ENCODE data around the gene CERKL. TPM values are rescaled to one million over a fixed set of nuclear protein-coding genes. Genes with fewer than 3 reads are reported as not detected.
A peak's percentile ranks its signal among the peaks of the same experiment; 100 is the strongest.

Gene CERKL
- total and polyA plus RNA-seq, 2 donors = 0.52 to 2.4 TPM

DNA sequence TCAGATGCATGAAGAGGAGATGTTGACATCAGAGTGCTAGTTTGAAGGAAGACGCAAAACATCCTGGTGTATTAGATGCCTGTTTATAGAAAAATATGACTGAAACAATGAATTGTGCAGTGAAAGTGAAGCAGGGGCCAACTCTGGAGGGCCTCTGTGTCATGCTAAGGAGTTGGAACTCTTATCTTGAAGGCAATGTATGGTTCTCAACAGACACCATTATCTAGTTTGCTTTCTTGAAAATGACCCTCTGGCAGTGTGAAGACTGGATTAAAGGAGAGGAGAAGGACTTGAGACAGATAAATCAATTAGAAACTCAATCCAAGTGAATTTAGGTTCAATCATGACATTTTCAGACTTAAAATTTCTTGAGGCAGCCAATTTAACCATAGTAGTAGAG lies 136.7 kb downstream of the CERKL start:
- Histone ChIP-seq H3K4me3 (ENCODE audit: low read length in 2 of 2) (no peak overlapping the region), H3K36me3 (ENCODE audit: control insufficient read depth in 2 of 2, insufficient read depth in 2 of 2, low read length in 1 of 2) (peaks cover 26 to 86% of the 10 kb centered on the region in 2 donors), H3K4me1 (ENCODE audit: control insufficient read depth in 2 of 2, insufficient read depth in 2 of 2, low read length in 2 of 2) (no peaks in the 10 kb centered on the region), H3K27ac (ENCODE audit: low read depth in 1 of 2, low read length in 1 of 2) (no peak overlapping the region), H3K27me3 (ENCODE audit: control insufficient read depth in 2 of 2, insufficient read depth in 1 of 2, low read length in 1 of 2) (no peaks in the 10 kb centered on the region), H3K9me3 (ENCODE audit: control insufficient read depth in 2 of 2, insufficient read depth in 1 of 2, low read length in 1 of 2) (no peaks in the 10 kb centered on the region)
- no peak for DNase-seq (ENCODE audit: low read depth in 6 of 9, low spot score in 9 of 9)
- 97% methylated on average over 1 of the region's 1 CpG for WGBS

DNA sequence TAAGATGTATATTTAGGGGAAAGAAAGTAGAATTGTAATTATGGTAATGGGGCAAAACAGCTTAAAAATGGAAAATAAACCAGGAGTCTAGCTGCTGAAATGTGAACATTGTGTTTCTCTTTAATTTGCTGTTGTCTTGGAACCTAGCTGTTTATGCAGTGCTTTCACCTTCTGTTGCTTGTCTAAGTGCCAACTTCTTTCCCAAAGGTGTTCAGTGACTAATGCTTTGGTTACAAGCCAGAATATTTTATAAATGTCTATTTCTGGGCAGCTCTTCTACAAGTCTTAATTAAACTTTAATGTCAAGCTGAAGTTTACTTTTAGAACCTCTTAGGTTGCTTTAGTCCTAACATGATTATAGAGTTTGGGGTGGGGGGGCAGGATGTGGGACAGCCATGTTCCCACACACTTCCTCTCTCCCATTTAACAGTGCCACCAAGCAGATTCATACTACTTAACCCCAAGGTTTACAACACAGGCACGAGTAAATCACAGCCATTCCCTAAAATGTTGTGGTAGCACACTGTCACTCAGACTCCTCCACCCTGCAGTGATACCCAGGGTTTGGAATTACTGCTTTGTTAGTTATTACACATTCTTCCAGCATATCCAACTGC lies 139.1 kb downstream of the CERKL start:
- no peaks in the 10 kb centered on the region for H3K27me3 ChIP-seq (ENCODE audit: control insufficient read depth in 2 of 2, insufficient read depth in 1 of 2, low read length in 1 of 2)
- H3K9me3 ChIP-seq (ENCODE audit: control insufficient read depth in 2 of 2, insufficient read depth in 1 of 2, low read length in 1 of 2) = no peaks in the 10 kb centered on the region
- peak in 6 of 9 donors; percentile 15 to 54 (median 20) for DNase-seq (ENCODE audit: low read depth in 6 of 9, low spot score in 9 of 9)
- H3K36me3 ChIP-seq (ENCODE audit: control insufficient read depth in 2 of 2, insufficient read depth in 2 of 2, low read length in 1 of 2) = peaks cover 39 to 91% of the 10 kb centered on the region in 2 donors
- peak overlapping the region; percentile 2 to 60 for H3K27ac ChIP-seq (ENCODE audit: low read depth in 1 of 2, low read length in 1 of 2)
- H3K4me3 ChIP-seq (ENCODE audit: low read length in 2 of 2) = no peak overlapping the region
- no peaks in the 10 kb centered on the region for H3K4me1 ChIP-seq (ENCODE audit: control insufficient read depth in 2 of 2, insufficient read depth in 2 of 2, low read length in 2 of 2)
- WGBS = 23% methylated on average over 1 of the region's 1 CpG

DNA sequence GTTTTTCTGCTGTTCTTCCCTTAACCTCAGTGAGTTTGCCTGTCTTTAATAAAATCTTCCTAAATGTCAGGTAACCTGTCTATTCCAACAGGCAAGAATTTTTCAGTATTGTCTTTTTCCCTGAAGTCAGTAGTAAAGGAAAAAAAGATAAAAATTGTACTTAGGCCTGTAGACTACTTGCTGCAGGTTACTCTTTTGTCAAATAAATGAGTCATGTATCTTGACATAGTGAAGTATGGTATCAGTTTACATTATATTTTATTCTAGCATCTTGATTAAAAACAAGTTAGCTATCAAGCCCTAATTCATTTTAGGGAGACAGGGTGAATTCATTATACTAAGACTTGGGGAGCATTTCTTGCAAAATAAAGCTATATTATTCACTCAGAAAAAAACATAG lies 139.9 kb downstream of the CERKL start:
- Histone ChIP-seq H3K4me1 (ENCODE audit: control insufficient read depth in 2 of 2, insufficient read depth in 2 of 2, low read length in 2 of 2) (no peaks in the 10 kb centered on the region), H3K4me3 (ENCODE audit: low read length in 2 of 2) (no peak overlapping the region), H3K36me3 (ENCODE audit: control insufficient read depth in 2 of 2, insufficient read depth in 2 of 2, low read length in 1 of 2) (peaks cover 34 to 91% of the 10 kb centered on the region in 2 donors), H3K27ac (ENCODE audit: low read depth in 1 of 2, low read length in 1 of 2) (no peak overlapping the region), H3K9me3 (ENCODE audit: control insufficient read depth in 2 of 2, insufficient read depth in 1 of 2, low read length in 1 of 2) (no peaks in the 10 kb centered on the region), H3K27me3 (ENCODE audit: control insufficient read depth in 2 of 2, insufficient read depth in 1 of 2, low read length in 1 of 2) (no peaks in the 10 kb centered on the region)
- DNase-seq (ENCODE audit: low read depth in 6 of 9, low spot score in 9 of 9) = no peak

DNA sequence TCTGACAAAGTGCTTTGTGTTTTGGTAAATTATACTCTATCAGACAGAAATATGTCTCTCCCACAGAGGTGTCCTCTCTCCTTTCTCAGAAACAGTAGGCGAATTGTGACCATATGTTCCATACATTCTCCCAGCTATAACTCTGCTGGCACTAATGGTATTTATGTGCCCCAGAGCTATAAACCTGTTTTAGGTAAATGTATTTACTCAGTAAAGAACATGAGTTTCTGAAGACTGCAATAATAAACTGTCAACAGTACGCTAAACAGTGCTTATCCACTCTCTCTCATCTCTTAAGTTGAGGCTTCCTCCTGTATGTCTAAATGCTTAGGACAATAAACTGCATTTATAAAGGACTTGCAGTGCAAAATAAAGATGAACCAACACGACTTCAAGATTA lies 141.2 kb downstream of the CERKL start:
- no peaks in the 10 kb centered on the region for H3K27me3 ChIP-seq (ENCODE audit: control insufficient read depth in 2 of 2, insufficient read depth in 1 of 2, low read length in 1 of 2)
- DNase-seq (ENCODE audit: low read depth in 6 of 9, low spot score in 9 of 9) = no peak
- no peak overlapping the region for H3K4me3 ChIP-seq (ENCODE audit: low read length in 2 of 2)
- H3K9me3 ChIP-seq (ENCODE audit: control insufficient read depth in 2 of 2, insufficient read depth in 1 of 2, low read length in 1 of 2) = no peaks in the 10 kb centered on the region
- no peaks in the 10 kb centered on the region for H3K4me1 ChIP-seq (ENCODE audit: control insufficient read depth in 2 of 2, insufficient read depth in 2 of 2, low read length in 2 of 2)
- peaks cover 34 to 93% of the 10 kb centered on the region in 2 donors for H3K36me3 ChIP-seq (ENCODE audit: control insufficient read depth in 2 of 2, insufficient read depth in 2 of 2, low read length in 1 of 2)
- WGBS = 80% methylated on average over 3 of the region's 3 CpGs
- H3K27ac ChIP-seq (ENCODE audit: low read depth in 1 of 2, low read length in 1 of 2) = no peak overlapping the region

DNA sequence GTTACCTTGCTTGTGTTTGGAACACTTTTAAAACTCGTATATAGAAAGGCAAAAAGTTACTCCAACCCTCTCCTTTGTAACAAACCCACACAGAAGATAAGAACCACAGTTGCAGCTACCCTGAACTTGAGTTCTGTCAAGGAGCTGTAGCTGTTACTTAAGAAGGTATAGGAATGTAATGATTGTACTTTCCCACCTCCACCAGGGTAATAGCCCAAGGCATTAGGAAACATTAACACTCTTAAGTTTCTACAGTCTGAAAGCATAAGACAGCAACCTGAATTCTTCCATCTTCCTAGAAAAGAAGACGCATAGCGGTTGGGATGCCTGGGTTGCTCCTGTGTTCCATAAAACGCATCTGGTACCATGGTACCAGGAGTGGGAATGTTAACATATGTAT lies 156.7 kb downstream of the CERKL start:
- Histone ChIP-seq H3K27ac (ENCODE audit: low read depth in 1 of 2, low read length in 1 of 2) (no peak overlapping the region), H3K36me3 (ENCODE audit: control insufficient read depth in 2 of 2, insufficient read depth in 2 of 2, low read length in 1 of 2) (peaks cover 49 to 78% of the 10 kb centered on the region in 2 donors), H3K9me3 (ENCODE audit: control insufficient read depth in 2 of 2, insufficient read depth in 1 of 2, low read length in 1 of 2) (no peaks in the 10 kb centered on the region), H3K4me3 (ENCODE audit: low read length in 2 of 2) (no peak overlapping the region), H3K27me3 (ENCODE audit: control insufficient read depth in 2 of 2, insufficient read depth in 1 of 2, low read length in 1 of 2) (no peaks in the 10 kb centered on the region), H3K4me1 (ENCODE audit: control insufficient read depth in 2 of 2, insufficient read depth in 2 of 2, low read length in 2 of 2) (no peaks in the 10 kb centered on the region)
- DNase-seq (ENCODE audit: low read depth in 6 of 9, low spot score in 9 of 9) = no peak
- 98% methylated on average over 4 of the region's 4 CpGs for WGBS

DNA sequence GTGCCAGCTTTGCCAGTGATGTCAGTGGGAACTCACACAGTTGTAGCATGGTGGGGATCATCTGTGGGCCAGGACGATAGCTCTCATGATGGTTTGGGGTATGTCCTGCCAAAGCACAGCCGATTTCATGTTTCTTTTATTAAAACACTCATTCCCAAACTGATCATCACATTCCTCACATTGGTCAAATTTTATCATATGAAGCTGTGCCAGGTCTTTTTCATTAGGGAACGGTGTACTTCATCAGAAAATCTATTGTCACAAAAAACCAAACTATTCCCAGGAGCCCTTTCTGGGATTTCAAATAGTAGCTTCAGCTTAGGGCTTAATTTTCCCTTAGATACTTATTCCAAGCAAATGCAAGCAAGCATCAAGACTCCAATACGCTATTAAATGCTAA lies 157.7 kb downstream of the CERKL start:
- Histone ChIP-seq H3K36me3 (ENCODE audit: control insufficient read depth in 2 of 2, insufficient read depth in 2 of 2, low read length in 1 of 2) (peaks cover 44 to 78% of the 10 kb centered on the region in 2 donors), H3K4me1 (ENCODE audit: control insufficient read depth in 2 of 2, insufficient read depth in 2 of 2, low read length in 2 of 2) (no peaks in the 10 kb centered on the region), H3K27me3 (ENCODE audit: control insufficient read depth in 2 of 2, insufficient read depth in 1 of 2, low read length in 1 of 2) (no peaks in the 10 kb centered on the region), H3K9me3 (ENCODE audit: control insufficient read depth in 2 of 2, insufficient read depth in 1 of 2, low read length in 1 of 2) (no peaks in the 10 kb centered on the region), H3K4me3 (ENCODE audit: low read length in 2 of 2) (no peak overlapping the region), H3K27ac (ENCODE audit: low read depth in 1 of 2, low read length in 1 of 2) (no peak overlapping the region)
- 98% methylated on average over 4 of the region's 4 CpGs for WGBS
- no peak for DNase-seq (ENCODE audit: low read depth in 6 of 9, low spot score in 9 of 9)

Other genes with a start within 250 kb of the CERKL start
- gene ITGA4, start 199.7 kb downstream of the CERKL start, total RNA-seq = 187 TPM
- gene ITGA4, start 199.7 kb downstream of the CERKL start, polyA plus RNA-seq = 40.3 TPM
- 0.09 TPM for gene NEUROD1, start 23.4 kb upstream of the CERKL start, total RNA-seq
- gene NEUROD1, start 23.4 kb upstream of the CERKL start, polyA plus RNA-seq = 0.46 TPM
- gene ITPRID2, start 234.6 kb upstream of the CERKL start, total RNA-seq = 60.2 TPM
- 57.0 TPM for gene ITPRID2, start 234.6 kb upstream of the CERKL start, polyA plus RNA-seq